HK-2 (cell line): Measurements from ENCODE around the gene NR1H4.
"Not testable (repeated sequence)": the region's sequence is repeated elsewhere in the genome, so short reads cannot be mapped to it uniquely, and the experiment has no call there.

Source experiments
- DNase-seq: peaks from one replicate; pipeline ENCODE4 v3.0.0-alpha.2; 2018; ENCODE audit not compliant: unreplicated experiment

Gene NR1H4

DNA sequence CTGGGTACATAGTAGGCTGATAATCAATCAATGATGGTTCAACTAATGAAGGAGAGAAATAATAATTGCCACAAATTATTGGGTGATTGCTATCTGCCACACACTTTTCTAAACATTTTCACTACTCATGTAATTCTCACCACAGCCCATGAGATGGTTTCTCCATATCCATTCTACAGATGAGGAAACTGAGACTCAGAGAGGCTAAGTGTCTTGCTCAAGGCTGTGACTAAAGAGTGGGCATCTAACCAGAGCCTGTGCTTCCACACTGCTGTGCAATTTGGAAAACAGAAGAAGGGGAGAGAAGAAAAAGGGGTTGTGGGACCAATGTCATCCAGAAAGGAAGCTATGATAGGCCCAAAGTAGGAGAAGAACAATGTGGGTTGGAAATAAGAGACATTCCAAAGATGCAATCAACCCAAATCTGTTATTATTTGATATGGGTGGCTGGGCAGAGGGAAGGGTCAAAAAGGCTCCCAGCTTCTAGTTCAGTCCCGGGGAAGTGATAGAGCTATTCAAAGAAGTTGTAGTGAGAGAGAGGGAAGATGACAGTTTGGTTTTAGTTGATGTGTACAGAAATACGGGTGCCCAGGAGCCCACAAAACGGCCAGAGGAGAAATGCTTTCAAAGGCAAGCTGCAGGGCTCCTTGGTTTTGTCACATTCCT, 483 bp upstream of the NR1H4 start:
- DNase-seq: no peak

DNA sequence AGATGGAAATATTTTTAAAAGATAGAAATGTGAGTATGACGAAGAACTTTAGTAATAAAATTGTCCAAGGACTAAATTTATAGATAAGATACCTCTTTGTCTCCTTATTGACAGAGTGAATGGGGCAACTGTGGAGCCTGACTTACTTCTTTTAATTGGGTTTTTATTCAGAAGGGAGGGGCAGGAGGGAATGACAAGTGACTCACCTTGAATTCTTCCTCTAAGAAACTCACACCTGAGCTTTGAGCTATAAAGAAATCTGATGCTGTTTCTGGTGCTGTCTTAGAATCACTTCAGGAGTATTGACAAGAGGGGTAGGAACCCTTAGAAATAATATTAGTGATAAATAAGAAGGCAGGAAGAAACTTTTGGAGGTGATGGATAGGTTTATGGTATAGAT, 951 bp downstream of the NR1H4 start:
- no peak for DNase-seq

DNA sequence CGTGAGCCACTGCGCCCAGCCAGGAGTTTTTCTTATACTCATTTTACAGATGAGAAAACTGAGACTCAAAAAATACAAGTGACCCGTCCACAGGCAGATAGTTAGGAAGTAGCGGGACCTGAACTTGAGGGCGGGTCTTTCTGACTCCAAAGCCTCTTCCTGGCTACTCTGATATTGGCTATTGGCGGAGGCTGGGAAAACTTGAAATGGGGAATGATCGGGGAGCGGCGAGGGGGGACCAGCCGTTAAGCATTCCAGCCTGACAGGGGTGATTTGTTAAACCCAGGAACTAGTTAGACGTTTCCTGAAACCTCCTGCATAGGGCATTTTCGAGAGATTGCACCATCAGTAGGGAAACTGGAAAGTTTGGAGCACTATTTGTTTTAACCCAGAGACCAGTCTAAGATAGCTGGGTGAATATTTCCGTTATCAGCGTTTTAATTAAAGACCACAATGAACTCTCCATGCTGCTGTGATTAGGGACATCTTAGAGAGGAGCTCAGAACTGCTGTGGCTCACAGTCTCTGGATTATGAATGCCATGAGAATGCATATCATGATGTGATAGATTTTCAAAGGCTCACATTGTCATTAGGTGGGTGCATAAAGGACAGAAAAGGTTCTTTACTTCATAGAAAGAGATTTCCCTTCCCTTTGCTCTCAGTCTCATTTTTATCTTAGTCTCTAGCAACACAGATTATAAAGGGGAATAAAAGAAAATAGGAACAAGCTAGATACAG, 2.5 kb downstream of the NR1H4 start:
- no peak for DNase-seq

DNA sequence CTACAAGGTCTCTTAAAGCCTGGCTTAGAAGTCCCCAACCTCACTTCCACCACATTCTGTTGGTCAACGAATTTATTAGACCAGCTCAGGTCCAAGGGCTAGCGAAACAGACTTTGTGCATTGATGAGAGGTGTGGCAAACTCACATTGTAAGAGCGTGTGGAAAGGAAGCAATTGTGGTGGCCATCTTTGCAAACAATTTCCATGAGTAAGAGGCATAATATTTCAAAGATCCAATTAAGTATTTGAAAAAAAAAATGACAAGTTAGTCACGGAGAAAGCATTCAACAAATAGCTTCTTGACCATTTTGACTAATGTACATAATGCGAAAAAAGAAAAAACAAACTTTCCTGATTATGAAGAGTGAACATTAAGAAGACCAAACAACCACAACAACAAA, 7.4 kb downstream of the NR1H4 start:
- DNase-seq: no peak

DNA sequence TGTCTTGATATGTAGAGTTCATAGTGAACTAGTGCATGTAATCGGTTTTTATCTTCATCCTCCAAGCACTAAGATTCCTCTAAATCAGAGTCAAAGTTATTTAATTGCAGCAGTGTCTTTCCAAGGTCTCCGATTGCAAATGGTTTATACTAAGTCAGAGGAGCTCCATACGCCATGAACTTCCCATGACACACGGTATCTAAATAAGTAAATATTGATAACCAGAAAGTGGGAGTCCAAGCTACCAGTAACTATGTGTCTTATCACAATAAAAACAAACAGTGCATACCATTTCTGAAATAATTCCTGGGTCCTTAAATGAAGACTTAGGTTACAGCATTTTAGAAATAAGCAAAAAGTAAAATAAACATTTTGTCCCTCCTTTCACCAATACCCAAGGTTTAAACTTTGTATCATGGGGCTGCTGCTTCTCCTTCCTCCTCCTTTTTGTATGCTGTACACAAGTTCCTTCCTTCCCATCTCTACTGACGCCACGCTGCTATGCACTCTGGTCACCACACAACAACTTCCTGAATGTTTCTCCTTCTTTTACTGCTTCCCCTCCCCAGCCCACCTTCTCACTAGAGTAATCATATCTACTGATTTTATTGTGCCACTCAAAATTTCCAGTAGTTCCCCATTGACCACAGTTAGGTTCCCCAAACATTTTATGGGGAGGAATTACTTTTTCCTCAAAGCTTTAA, 10.7 kb downstream of the NR1H4 start:
- no peak for DNase-seq

DNA sequence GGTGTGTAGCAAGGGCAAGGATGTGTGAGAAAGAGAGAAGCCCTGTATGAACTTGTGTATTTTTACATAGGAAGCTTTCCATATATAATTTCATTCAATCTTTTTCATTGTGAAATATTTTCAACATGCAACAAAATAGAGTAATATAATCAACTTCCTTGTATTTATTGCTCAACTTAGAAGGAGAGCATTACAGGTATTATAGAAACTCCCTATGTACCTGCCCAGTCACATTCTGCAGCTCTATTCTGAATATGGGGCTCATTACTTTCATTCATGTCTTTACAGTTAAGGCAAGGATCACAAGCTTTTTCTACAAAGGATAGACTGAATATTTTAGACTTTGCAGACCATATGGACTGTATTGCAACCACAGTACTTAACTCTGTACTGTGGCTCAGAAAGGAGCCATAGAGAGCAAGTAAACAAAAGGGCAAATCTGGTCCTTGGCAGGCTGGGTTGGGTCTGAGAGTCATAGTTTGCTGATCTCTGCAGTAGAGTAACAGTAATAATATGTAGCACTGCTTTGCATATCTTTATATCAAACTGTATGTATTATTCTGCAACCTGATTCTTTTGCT, 11.3 kb downstream of the NR1H4 start:
- no peak for DNase-seq

DNA sequence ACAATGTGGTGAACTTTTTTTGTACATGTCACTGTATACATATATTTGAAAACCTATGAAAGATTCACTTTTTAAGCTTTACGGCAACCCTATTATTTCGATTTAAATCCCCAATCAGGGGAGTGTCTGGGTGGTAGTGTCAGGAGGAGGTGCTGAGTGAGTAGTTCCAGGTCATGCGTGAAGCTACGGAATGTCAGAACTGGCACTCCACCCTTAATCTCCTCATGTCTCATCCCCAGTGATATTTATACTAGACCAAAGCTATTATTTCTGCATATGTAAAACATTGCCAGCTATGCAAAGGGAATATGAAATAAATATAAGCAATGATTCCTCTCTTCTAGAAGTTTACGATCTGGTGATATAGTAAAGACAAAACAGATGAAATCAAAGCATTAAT, 12.3 kb downstream of the NR1H4 start:
- DNase-seq: no peak

DNA sequence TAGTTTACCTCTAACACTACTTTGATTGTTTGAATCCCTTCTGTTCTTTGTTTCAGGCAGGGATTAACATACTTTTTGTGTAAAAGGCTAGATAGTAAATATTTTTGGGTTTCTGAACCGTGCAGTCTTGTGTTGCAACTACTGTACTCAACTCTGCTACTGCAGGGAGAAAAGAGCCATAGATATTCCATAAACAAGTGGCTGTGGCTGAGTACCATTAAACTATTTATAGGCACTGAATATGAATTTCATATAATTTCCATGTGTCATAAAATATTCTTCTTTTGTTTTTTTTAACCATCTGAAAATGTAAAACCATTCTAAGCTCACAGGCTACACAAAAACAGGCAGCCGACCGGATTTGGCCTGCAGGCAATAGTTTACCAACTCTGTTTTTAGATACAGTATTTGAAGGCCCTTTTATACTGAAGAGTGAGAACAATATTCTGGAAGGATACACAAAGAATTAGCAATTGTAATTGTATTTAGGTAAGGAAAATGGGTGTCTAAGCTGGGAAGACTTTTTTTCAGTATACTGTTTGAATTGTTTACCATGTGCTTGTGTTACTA, 15.7 kb downstream of the NR1H4 start:
- no peak for DNase-seq

DNA sequence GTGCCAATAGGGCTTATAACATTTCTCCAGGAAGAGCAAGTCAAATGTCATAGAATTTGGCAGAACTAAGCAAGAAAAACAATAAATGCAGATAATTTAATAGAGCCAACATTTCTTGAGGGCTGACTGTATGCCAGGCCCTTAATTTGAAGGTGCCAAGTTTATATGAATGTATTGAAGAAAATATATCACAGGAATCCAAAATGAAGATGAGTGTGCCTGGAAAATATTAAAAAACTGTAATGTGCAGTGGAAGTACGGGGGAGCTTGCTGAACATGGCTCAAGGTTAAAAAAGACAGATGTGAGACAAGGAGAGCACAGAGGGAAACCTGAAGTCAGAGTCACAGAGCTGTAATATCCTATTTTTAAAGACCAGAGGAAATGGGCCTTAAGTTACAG, 16.4 kb downstream of the NR1H4 start:
- DNase-seq: no peak

DNA sequence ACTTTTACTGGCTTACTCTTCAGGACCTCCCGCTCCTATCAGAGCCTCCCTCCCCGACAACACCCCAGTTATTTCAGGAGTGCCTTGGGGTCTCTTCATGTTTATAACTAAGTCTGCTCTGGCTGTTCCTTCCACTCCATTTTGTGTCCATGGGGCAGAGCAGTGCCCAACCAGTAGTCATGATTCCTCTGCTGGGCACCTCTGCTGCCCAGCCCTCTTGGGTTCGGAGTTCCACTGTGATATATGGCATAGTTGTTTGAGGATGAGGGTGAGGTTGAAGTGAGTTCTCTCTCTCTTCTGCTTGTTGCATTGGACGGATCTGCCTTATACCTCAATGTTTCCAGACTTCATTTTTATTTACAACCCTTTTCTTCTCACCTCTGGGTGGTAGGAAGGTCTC, 17.4 kb downstream of the NR1H4 start:
- no peak for DNase-seq

DNA sequence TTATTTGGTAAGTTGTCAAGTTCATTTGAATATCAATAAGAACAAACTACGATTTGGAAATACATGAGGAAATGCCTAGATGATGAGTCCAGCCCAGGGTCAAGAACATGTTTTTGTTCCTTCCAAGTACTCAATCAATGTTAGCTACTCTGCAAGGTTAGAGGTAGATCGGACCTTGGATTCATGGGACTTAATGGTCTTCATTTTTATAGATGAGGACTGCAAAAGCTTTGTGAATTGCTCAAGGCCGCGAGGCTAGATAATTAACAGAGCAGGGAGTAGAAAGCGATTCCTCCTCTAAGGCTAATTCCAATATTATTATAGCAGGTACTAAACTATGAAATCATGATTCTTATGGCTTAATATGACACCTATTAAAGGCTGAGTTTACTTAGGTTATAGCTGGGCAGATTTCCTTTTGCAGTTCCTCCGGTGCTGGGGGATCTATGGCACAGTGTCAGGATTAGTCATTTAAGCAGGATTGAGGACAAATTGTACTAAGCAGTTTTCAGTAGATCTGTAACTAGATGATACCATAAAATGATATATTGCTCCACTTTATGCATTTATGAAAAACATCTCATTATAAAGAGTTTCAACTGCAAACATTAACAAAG, 19.8 kb downstream of the NR1H4 start:
- DNase-seq: no peak

DNA sequence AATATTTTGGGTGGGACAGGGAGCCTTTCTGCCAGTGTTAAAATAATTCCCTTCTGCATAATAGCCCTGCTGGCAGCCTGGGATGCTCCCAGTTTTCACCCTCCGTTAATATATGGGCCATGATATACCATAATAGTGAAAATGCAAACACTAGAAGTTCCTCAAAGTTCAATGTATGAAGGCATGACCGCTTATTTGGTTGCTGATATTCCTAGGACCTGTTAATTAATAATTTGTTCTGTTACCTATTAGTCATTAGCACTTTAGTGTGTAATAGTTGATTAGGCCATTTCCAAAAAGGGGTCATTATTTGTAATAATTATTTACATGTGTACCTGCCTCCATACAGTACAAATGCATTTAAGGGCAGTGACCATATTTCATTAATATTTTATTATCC, 20.4 kb downstream of the NR1H4 start:
- no peak for DNase-seq

DNA sequence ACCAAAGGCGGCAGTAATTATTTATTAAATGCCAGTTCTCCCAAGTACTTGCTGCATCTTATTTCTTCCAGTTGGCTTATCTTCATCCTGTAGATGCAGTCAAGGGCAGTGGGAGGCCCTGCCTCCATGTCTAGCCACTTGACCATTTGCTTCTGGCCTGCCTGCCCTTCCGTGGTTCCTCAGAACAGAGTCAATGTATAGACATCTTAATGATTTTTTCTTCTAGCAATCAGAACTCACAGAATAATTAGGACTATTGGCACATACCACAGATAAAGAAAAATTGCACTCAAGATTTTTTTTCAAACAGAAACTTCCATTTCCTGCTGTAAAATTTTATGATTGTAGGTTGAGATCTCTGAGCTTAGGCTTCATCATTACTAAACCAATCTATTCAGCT, 20.9 kb downstream of the NR1H4 start:
- DNase-seq: no peak

DNA sequence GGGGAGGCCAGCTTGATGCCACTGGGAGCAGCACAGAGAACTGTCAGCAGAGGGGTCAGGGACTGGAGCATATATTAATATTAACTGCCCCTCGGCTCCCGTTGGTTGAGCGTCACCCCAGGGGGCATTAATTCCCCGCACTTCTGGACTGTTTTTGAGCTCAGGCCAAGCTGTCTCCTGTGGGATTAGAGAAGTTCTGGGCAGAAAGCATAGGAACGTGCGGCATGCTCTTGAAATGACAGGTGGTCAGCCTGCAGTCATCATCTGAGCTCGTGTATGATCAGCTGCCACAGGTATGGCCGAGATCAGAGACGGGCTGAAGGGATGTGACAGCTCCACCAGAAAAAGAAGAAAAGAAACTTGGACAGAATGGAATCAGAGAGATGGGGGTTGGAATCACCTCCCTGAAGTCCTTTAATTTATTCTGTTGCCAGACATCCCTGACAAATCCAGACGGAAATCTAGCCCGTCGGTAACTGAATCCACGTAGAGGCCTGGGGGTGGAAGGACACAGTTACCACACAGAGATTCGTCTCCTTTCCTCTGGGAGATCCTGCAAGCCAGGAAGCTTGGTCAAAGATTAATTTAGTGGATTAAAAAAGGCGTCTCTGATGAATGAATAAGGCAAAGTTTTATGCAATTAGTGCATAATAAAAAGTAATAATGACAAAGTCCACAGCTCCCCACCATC, 23.6 kb downstream of the NR1H4 start:
- no peak for DNase-seq

DNA sequence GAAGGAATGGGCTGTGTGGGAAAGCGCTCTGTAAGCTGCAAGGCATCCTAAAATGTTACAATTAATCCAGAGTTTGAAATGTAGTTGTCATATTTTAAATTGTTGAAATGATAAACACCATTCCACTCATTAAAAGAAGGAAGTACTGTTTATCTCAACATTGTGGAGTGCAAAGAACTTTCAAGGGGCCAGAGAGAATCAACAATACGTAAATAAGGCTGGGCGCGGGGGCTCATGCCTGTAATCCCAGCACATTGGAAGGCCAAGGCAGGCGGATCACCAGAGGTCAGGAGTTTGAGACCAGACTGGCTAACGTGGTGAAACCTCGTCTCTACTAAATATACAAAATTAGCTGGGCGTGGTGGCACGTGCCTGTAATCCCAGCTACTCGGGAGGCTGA, 24.5 kb downstream of the NR1H4 start:
- no peak for DNase-seq

DNA sequence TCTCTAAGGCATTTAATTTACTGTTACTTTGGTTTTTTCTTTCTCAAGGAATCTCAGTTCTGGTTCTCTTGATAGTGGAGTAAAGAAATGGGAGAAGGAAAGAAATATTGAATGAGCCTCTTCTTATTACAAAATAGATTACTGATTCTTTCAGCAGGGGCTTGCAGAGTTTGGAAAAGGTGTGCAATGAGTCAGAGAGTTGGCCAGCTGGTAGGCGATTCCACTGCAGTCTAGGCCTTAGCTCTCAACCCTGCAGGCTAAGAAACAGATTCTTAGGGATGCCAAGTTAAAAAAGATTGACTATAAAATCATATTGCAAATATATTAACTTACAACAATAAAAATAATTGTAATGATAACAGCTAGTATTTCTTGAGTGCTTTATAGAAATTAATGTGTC, 25.8 kb downstream of the NR1H4 start:
- no peak for DNase-seq

DNA sequence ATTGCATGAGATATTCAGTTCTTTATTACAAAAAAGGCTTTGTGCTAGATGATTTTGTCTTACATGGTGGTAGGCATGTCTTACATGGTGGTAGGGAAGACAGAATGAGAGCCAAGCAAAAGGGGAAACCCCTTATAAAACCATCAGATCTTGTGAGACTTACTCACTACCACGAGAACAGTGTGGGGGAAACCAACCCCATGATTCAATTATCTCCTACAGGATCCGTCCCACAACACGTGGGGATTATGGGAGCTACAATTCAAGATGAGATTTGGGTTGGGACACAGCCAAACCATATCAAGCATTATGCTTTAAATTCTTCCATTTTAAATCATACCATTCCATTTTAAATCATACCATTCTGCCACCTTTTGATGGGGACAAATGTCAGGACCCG, 29.1 kb downstream of the NR1H4 start:
- not testable (repeated sequence) for DNase-seq

DNA sequence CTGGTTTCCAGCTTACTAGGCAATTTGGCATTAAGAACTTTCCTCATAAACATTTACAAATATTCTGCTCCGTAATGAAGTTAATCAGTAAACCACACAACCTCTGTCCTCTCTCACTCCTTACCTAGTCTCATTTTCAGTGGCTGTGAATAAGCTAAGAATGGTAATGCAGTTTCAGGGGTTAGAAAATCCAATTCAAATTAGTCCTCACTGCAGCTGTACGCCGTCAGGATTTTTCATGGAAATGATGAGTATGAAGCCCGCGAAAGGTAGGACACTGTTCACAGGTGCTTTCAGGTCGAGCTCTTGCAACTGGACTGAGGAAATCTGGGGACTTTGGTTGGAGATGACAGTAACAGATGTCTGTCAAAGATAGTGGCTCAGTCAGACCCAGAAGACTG, 29.6 kb downstream of the NR1H4 start:
- DNase-seq: no peak

DNA sequence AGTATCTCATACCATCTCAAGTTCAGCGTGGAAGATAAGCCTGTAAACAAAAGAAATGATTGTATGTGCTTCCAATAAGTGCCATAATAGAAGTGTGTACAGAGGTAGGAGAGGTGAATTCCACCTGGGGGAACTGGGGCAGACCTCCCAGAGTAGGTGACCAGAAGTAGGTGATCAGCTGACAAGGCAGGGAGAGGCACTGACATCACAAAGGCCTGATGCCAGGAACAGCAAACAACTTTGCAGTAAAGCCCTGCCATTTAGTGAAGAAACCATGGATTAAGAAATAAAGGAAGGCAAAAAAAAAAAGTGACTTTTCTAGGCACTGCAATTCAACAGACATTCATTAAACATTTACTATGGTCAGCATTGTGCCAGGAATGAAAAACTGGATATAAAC, 31.1 kb downstream of the NR1H4 start:
- DNase-seq: no peak

DNA sequence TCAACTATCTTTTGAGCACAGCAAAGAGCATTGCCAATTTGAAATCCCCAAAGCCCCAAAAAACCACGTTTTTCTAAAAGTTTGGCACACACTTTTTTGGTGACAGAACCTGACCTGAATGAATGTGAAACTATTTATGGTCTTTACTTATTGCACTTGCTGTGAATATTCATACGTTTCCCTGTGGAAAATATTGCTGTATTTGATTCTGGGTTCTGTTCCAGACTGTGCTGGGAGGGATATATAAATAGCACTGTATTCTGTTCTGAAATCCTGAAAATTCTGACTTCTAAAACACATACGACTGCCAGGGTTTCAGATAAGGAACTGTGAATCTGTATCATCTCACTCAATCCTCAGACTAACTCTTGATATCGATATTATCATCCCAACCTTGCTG, 35.1 kb downstream of the NR1H4 start:
- DNase-seq: no peak

DNA sequence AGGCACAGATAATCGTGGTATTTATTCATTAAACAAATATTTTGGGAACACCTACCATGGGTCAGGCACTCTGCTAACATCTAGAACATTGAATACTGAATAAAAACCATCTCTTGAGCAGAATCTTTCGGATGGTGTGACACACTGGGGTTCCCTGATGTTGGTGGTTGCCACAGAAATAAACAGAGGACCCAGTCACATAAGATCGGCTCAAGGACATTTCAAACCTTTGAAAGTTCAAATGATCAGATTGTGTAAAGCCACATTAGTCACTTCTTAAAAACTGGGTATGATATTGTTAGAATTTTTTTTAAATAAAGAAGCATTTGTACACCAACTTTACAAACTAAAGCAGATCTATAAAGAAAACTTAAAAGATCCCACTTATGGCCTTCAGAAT, 39.0 kb downstream of the NR1H4 start:
- DNase-seq: no peak
